Panc1 (cell line): Measurements from ENCODE around the gene SSR2. TPM values are rescaled to one million over a fixed set of nuclear protein-coding genes. Genes with fewer than 3 reads are reported as not detected.

ENCODE experiments used
- ATAC-seq: fragments of 200-7000 bp; cut with Tn5 transposase; 2 replicates; pipeline ENCODE4 v1.9.1; 2020; ENCODE audit warnings: mild to moderate bottlenecking, moderate library complexity
- BruUV-seq: library from RNA; stranded (reverse); fragments of 400-500 nt; replicated peaks from 2 replicates; lab custom pipeline; 2021; lab: Mats Ljungman, UMichigan
- CTCF ChIA-PET: fragments of 300-600 bp; sonication (Branson Sonifier 250); formaldehyde crosslinking; loops from one replicate; lab custom pipeline; 2022; ENCODE audit warnings: antibody characterized with exemption; lab: Charles Lee
- POLR2A ChIA-PET: fragments of 300-600 bp; sonication (Branson Sonifier 250); formaldehyde crosslinking; loops from one replicate; lab custom pipeline; 2022; ENCODE audit warnings: antibody characterized with exemption; lab: Charles Lee
- DNase-seq: peaks from one replicate; pipeline ENCODE4 v3.0.0-alpha.2; 2010; ENCODE audit warnings: low read depth, low spot score
- H3K27ac ChIP-seq: 2 replicates; pipeline ENCODE4 v1.5.1; 2011; ENCODE audit warnings: mild to moderate bottlenecking, low read length, inconsistent platforms
- H3K27me3 ChIP-seq: fragments of 200-500 bp; sonication (Bioruptor generic); 2 replicates; pipeline ENCODE4 v1.6.0; 2014; ENCODE audit warnings: low read length, inconsistent platforms; ENCODE audit not compliant: control insufficient read depth, insufficient read depth
- H3K36me3 ChIP-seq: fragments of 200-500 bp; sonication (Bioruptor generic); 2 replicates; pipeline ENCODE4 v1.5.1; 2014; ENCODE audit warnings: inconsistent platforms, mild to moderate bottlenecking, low read length, moderate library complexity; ENCODE audit not compliant: control insufficient read depth, insufficient read depth
- H3K4me1 ChIP-seq: 2 replicates; pipeline ENCODE4 v1.5.1; 2011; ENCODE audit warnings: inconsistent platforms, mild to moderate bottlenecking, low read length, moderate library complexity; ENCODE audit not compliant: control insufficient read depth, insufficient read depth
- H3K4me3 ChIP-seq, 2 experiments: 2 replicates each; pipeline ENCODE4 v1.5.1; 2011 to 2012; ENCODE audit warnings: low read depth in 2 of 2, low read length in 2 of 2, mild to moderate bottlenecking in 2 of 2, inconsistent platforms in 1 of 2, moderate library complexity in 1 of 2
- H3K9me3 ChIP-seq: fragments of 200-500 bp; sonication (Bioruptor generic); 2 replicates; pipeline ENCODE4 v1.5.1; 2014; ENCODE audit warnings: low read depth, mild to moderate bottlenecking, inconsistent platforms, low read length, moderate library complexity; ENCODE audit not compliant: control insufficient read depth, insufficient read depth
- POLR2AphosphoS5 ChIP-seq: IDR thresholded peaks from 2 replicates; pipeline ENCODE4 v1.6.1; 2012; ENCODE audit warnings: mild to moderate bottlenecking, low read depth, low read length, moderate library complexity
- REST ChIP-seq, 2 experiments: IDR thresholded peaks; 2 replicates each; pipeline ENCODE4 v1.6.1; 2011 to 2012; ENCODE audit warnings: low read depth in 2 of 2, control low read depth in 1 of 2, low read length in 1 of 2, mild to moderate bottlenecking in 1 of 2, moderate library complexity in 1 of 2; ENCODE audit not compliant: insufficient read depth in 1 of 2
- SIN3A ChIP-seq: IDR thresholded peaks from 2 replicates; pipeline ENCODE4 v1.6.1; 2012; ENCODE audit warnings: low read depth, mild to moderate bottlenecking, low read length, moderate library complexity, borderline replicate concordance; ENCODE audit not compliant: insufficient read depth
- TCF7L2 ChIP-seq: IDR thresholded peaks from 2 replicates; pipeline ENCODE4 v1.6.1; 2011; ENCODE audit warnings: mild to moderate bottlenecking, low read depth, low read length, inconsistent platforms
- in situ Hi-C: cut with HindIII; loops from 2 replicates; pipeline ENCODE4 v1.10.0; 2016; ENCODE audit warnings: low sequenced_read_pairs, low pct_unique_long_range_greater_than_20kb
- intact Hi-C: fragments of 100-400 bp; cut with micrococcal nuclease; formaldehyde crosslinking; loops from one replicate; pipeline ENCODE4 v1.10.0; 2022; ENCODE audit not compliant: unreplicated experiment
- total RNA-seq: library from RNA; stranded (reverse); gene quantifications from one replicate; pipeline ENCODE4 v1.2.1, GENCODE V29; 2021; ENCODE audit not compliant: unreplicated experiment
- TF ChIP-seq, protein P1 (sequence below): fragments of 450-650 bp; IDR thresholded peaks from 2 replicates; pipeline ENCODE4 v1.5.1; 2017; ENCODE audit warnings: mild to moderate bottlenecking

The SSR2 gene
- total RNA-seq, 1 experiment from 2014 or later: 252 TPM

DNA sequence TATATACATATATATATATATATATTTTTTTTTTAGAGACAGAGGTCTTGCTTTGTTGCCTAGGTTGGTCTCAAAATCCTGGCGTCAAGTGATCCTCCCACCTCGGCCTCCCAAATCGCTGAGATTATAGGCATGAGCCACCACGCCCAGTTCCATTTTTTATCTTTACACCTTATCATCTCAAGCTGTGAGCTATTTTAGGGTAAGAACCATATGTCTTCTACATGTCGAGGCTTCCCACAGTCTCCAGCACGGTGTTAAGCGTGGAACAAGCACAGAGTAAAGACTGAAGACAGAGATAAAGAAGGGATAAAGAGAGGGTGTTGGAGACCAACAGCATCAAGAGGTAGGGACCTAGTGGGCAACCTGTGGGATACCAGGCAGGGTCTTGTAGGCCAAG, 56.6 kb downstream of the SSR2 start:
- Histone ChIP-seq H3K4me3 (no peak overlapping the region), H3K27ac (no peak overlapping the region), H3K9me3 (no peaks in the 10 kb centered on the region), H3K27me3 (no peaks in the 10 kb centered on the region), H3K4me1 (peaks cover 35% of the 10 kb centered on the region), H3K36me3 (peaks cover 9% of the 10 kb centered on the region)
- DNase-seq (no peak), ATAC-seq (no peak)
- no TSS peak for BruUV-seq
- intact Hi-C loops (no loop called here), in situ Hi-C loops (no loop called here)
- TF ChIP-seq POLR2AphosphoS5 (no peak), TCF7L2 (no peak), REST (IDR thresholded peaks at IDR 0.05; ENCODE audit: insufficient read depth in 1 of 2, low read depth in 2 of 2, low read length in 1 of 2) (no peak), SIN3A (no peak)
- TF ChIP-seq, protein P1, sequence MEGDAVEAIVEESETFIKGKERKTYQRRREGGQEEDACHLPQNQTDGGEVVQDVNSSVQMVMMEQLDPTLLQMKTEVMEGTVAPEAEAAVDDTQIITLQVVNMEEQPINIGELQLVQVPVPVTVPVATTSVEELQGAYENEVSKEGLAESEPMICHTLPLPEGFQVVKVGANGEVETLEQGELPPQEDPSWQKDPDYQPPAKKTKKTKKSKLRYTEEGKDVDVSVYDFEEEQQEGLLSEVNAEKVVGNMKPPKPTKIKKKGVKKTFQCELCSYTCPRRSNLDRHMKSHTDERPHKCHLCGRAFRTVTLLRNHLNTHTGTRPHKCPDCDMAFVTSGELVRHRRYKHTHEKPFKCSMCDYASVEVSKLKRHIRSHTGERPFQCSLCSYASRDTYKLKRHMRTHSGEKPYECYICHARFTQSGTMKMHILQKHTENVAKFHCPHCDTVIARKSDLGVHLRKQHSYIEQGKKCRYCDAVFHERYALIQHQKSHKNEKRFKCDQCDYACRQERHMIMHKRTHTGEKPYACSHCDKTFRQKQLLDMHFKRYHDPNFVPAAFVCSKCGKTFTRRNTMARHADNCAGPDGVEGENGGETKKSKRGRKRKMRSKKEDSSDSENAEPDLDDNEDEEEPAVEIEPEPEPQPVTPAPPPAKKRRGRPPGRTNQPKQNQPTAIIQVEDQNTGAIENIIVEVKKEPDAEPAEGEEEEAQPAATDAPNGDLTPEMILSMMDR: no peak
- CTCF ChIA-PET: no interaction called here
- POLR2A ChIA-PET: no interaction called here

- Histone ChIP-seq H3K4me1 (peaks cover 20% of the 10 kb centered on the region), H3K27me3 (no peaks in the 10 kb centered on the region), H3K27ac (peak overlapping the region; percentile 62; the same call in 1 of the 2 replicates), H3K9me3 (no peaks in the 10 kb centered on the region), H3K4me3 (no peak overlapping the region), H3K36me3 (peaks cover 16% of the 10 kb centered on the region)
- in situ Hi-C loops: no loop called here
- TF ChIP-seq SIN3A (no peak), TCF7L2 (no peak), REST (IDR thresholded peaks at IDR 0.05; ENCODE audit: insufficient read depth in 1 of 2, low read depth in 2 of 2, low read length in 1 of 2) (no peak), POLR2AphosphoS5 (no peak)
- TF ChIP-seq, protein P1: no peak
- no TSS peak for BruUV-seq
- intact Hi-C loops: no loop called here
- ChIA-PET POLR2A (no interaction called here), CTCF (interaction anchor here (0.6 kb wide), 1 partner anchor 45 kb away, joined by 5 read pairs; no protein-coding TSS in a partner anchor)
- DNase-seq: no peak
- ATAC-seq: peak; percentile 23
Observed at GRCh38 chr1:155962599-155963211, 58.0 kb downstream of the SSR2 start.
